H1 (cell line): ENCODE results near the gene RIPOR2. TPM values are rescaled to one million over a fixed set of nuclear protein-coding genes. Genes with fewer than 3 reads are reported as not detected.

Source experiments
- CTCF ChIA-PET: fragments of 300-600 bp; sonication (Branson Sonifier 250); formaldehyde crosslinking; loops from one replicate; lab custom pipeline; 2021; ENCODE audit not compliant: partially characterized antibody; lab: Charles Lee
- POLR2A ChIA-PET: fragments of 300-600 bp; sonication (Branson Sonifier 250); formaldehyde crosslinking; loops from one replicate; lab custom pipeline; 2021; ENCODE audit warnings: inconsistent platforms; ENCODE audit not compliant: partially characterized antibody; lab: Charles Lee
- DNase-seq, 2 experiments: peaks; one replicate each; pipeline versions ENCODE4 v3.0.0 to v3.0.0-alpha.2; 2010 to 2022; ENCODE audit warnings: low spot score in 2 of 2, low read depth in 1 of 2, mixed read lengths in 1 of 2
- FAIRE-seq: peaks from 2 replicates; lab custom pipeline; 2011; peaks lifted over from hg19 to GRCh38; lab: Jason Lieb, UNC
- H2AFZ ChIP-seq: 2 replicates; pipeline ENCODE4 v1.8.1; 2012; ENCODE audit warnings: low read length, inconsistent platforms
- H2AK5ac ChIP-seq: 2 replicates; pipeline ENCODE4 v1.6.1; 2013; ENCODE audit warnings: low read depth, low read length
- H2BK120ac ChIP-seq: replicated peaks from 2 replicates; pipeline ENCODE3; 2013; ENCODE audit warnings: low read depth, low read length, inconsistent platforms
- H2BK12ac ChIP-seq: 2 replicates; pipeline ENCODE4 v1.6.1; 2013; ENCODE audit warnings: low read depth, low read length
- H2BK15ac ChIP-seq: 2 replicates; pipeline ENCODE4 v1.6.1; 2013; ENCODE audit warnings: low read length
- H2BK20ac ChIP-seq: 2 replicates; pipeline ENCODE4 v1.6.1; 2013; ENCODE audit warnings: low read length
- H2BK5ac ChIP-seq: 2 replicates; pipeline ENCODE4 v1.6.1; 2013; ENCODE audit warnings: low read depth, low read length
- H3K14ac ChIP-seq: 2 replicates; pipeline ENCODE4 v1.6.1; 2013; ENCODE audit warnings: inconsistent platforms; ENCODE audit not compliant: insufficient read length
- H3K18ac ChIP-seq: 2 replicates; pipeline ENCODE4 v1.6.1; 2013; ENCODE audit warnings: low read length; ENCODE audit errors: extremely low read depth
- H3K23ac ChIP-seq: 2 replicates; pipeline ENCODE4 v1.6.1; 2013; ENCODE audit warnings: inconsistent platforms; ENCODE audit not compliant: insufficient read length
- H3K23me2 ChIP-seq: 2 replicates; pipeline ENCODE4 v1.6.1; 2013; ENCODE audit warnings: low read depth, low read length
- H3K27ac ChIP-seq: 2 replicates; pipeline ENCODE4 v1.6.1; 2011; ENCODE audit warnings: low read depth, low read length, inconsistent platforms
- H3K27me3 ChIP-seq, 4 experiments: replicated peaks in 1 of 4; 1 replicate in 1 of 4; 2 replicates in 3 of 4; pipeline versions ENCODE4 v1.6.1 to v1.8.1; 2011 to 2013; ENCODE audit warnings: low read length in 3 of 4, mild to moderate bottlenecking in 3 of 4, inconsistent platforms in 2 of 4, mixed read lengths in 2 of 4, moderate library complexity in 1 of 4; ENCODE audit not compliant: control insufficient read depth in 3 of 4, insufficient read depth in 3 of 4; ENCODE audit errors: extremely low read depth in 1 of 4
- H3K36me3 ChIP-seq, 4 experiments: 2 replicates each; pipeline versions ENCODE4 v1.6.1 to v1.8.1; 2011 to 2013; ENCODE audit warnings: mild to moderate bottlenecking in 4 of 4, low read length in 3 of 4, moderate library complexity in 2 of 4, control low read depth in 1 of 4, inconsistent platforms in 1 of 4; ENCODE audit not compliant: insufficient read depth in 4 of 4, control insufficient read depth in 2 of 4
- H3K4ac ChIP-seq: replicated peaks from 2 replicates; pipeline ENCODE3; 2013; ENCODE audit warnings: low read length, low read depth, mixed read lengths, inconsistent platforms; ENCODE audit not compliant: insufficient read length
- H3K4me1 ChIP-seq, 4 experiments: replicated peaks in 1 of 4; 1 replicate in 1 of 4; 2 replicates in 3 of 4; pipeline versions ENCODE4 v1.6.1 to v1.8.1; 2011 to 2013; ENCODE audit warnings: low read length in 3 of 4, inconsistent platforms in 2 of 4, mixed read lengths in 1 of 4; ENCODE audit not compliant: insufficient read depth in 4 of 4, control insufficient read depth in 3 of 4
- H3K4me2 ChIP-seq, 2 experiments: 2 replicates each; pipeline versions ENCODE4 v1.6.1 to v1.8.1; 2011 to 2013; ENCODE audit warnings: low read depth in 2 of 2, low read length in 2 of 2, control low read depth in 1 of 2, inconsistent platforms in 1 of 2, mild to moderate bottlenecking in 1 of 2; ENCODE audit not compliant: insufficient read depth in 1 of 2
- H3K4me3 ChIP-seq, 4 experiments: fragments of 200-600, 300-600 bp in 1 of 4; sonication (generic), shearing (Covaris generic), sonication (Bioruptor Twin) in 1 of 4; 2 replicates each; pipeline versions ENCODE4 v1.5.1 to v1.8.1; 2011 to 2016; ENCODE audit warnings: low read length in 4 of 4, low read depth in 3 of 4, control low read depth in 2 of 4, inconsistent platforms in 2 of 4, mild to moderate bottlenecking in 2 of 4, mixed read lengths in 1 of 4, moderate library complexity in 1 of 4; ENCODE audit not compliant: insufficient read depth in 2 of 4; ENCODE audit errors: extremely low read depth in 1 of 4
- H3K56ac ChIP-seq: replicated peaks from 2 replicates; pipeline ENCODE3; 2013; ENCODE audit warnings: low read depth, mild to moderate bottlenecking, mixed read lengths, low read length, inconsistent platforms; ENCODE audit not compliant: insufficient read length
- H3K79me1 ChIP-seq: 2 replicates; pipeline ENCODE4 v1.6.1; 2013; ENCODE audit warnings: low read depth, low read length, control low read depth
- H3K79me2 ChIP-seq, 2 experiments: 2 replicates each; pipeline versions ENCODE4 v1.6.1 to v1.8.1; 2012 to 2013; ENCODE audit warnings: low read length in 2 of 2, mild to moderate bottlenecking in 2 of 2, inconsistent platforms in 1 of 2; ENCODE audit not compliant: insufficient read depth in 2 of 2, control insufficient read depth in 1 of 2
- H3K9ac ChIP-seq, 4 experiments: replicated peaks in 1 of 4; 1 replicate in 1 of 4; 2 replicates in 3 of 4; pipeline versions ENCODE4 v1.6.1 to v1.8.1; 2011 to 2013; ENCODE audit warnings: low read depth in 3 of 4, low read length in 3 of 4, control low read depth in 2 of 4, mild to moderate bottlenecking in 2 of 4, moderate library complexity in 2 of 4, inconsistent platforms in 1 of 4; ENCODE audit errors: extremely low read depth in 1 of 4
- H3K9me3 ChIP-seq, 2 experiments: 2 replicates each; pipeline versions ENCODE4 v1.6.1 to v1.8.1; 2012 to 2013; ENCODE audit warnings: mild to moderate bottlenecking in 2 of 2, moderate library complexity in 2 of 2, control low read depth in 1 of 2, inconsistent platforms in 1 of 2, low read depth in 1 of 2, low read length in 1 of 2, mixed read lengths in 1 of 2; ENCODE audit not compliant: insufficient read depth in 2 of 2
- H4K20me1 ChIP-seq, 2 experiments: replicated peaks in 1 of 2; 2 replicates each; pipeline versions ENCODE3 to v1.8.1; 2011 to 2013; ENCODE audit warnings: inconsistent platforms in 2 of 2, low read length in 2 of 2, mild to moderate bottlenecking in 1 of 2; ENCODE audit not compliant: insufficient read depth in 2 of 2, control insufficient read depth in 1 of 2
- H4K5ac ChIP-seq: 2 replicates; pipeline ENCODE4 v1.6.1; 2013; ENCODE audit warnings: low read length, low read depth, mixed read lengths, inconsistent platforms; ENCODE audit not compliant: insufficient read length
- H4K8ac ChIP-seq: 2 replicates; pipeline ENCODE4 v1.8.0; 2013; ENCODE audit warnings: mild to moderate bottlenecking, moderate library complexity, low read length, inconsistent platforms; ENCODE audit not compliant: insufficient read depth; ENCODE audit errors: extremely low read depth
- H4K91ac ChIP-seq: replicated peaks from 2 replicates; pipeline ENCODE3; 2013; ENCODE audit warnings: low read length, mixed read lengths, inconsistent platforms; ENCODE audit not compliant: insufficient read length
- BACH1 ChIP-seq: IDR thresholded peaks from 2 replicates; pipeline ENCODE4 v1.6.1; 2012; ENCODE audit warnings: low read length, improper control_type of control experiment
- CREB1 ChIP-seq: IDR thresholded peaks from 2 replicates; pipeline ENCODE4 v1.6.1; 2012; ENCODE audit warnings: inconsistent platforms
- GTF2F1 ChIP-seq: IDR thresholded peaks from 2 replicates; pipeline ENCODE4 v1.6.1; 2012; ENCODE audit warnings: low read depth, low read length, improper control_type of control experiment, borderline replicate concordance
- KDM1A ChIP-seq: fragments of 200-600, 300-600 bp; sonication (generic); IDR thresholded peaks from 2 replicates; pipeline ENCODE4 v1.7.1; 2016; ENCODE audit warnings: mild to moderate bottlenecking, low read length, borderline replicate concordance
- POU5F1 ChIP-seq: IDR thresholded peaks from 2 replicates; pipeline ENCODE4 v1.6.1; 2011; ENCODE audit warnings: low read depth, mild to moderate bottlenecking, low read length, moderate library complexity
- RAD21 ChIP-seq, 2 experiments: IDR thresholded peaks in 1 of 2; conservative IDR thresholded peaks in 1 of 2; 2 replicates each; pipeline ENCODE4 v1.6.1; 2011; ENCODE audit warnings: low read depth in 2 of 2, low read length in 2 of 2, improper control_type of control experiment in 1 of 2, inconsistent platforms in 1 of 2, mild to moderate bottlenecking in 1 of 2, moderate library complexity in 1 of 2
- RBBP5 ChIP-seq: IDR thresholded peaks from 2 replicates; pipeline ENCODE4 v1.7.1; 2012; ENCODE audit warnings: low read depth, mild to moderate bottlenecking, inconsistent platforms, low read length, moderate library complexity, borderline replicate concordance
- SIN3A ChIP-seq, 2 experiments: IDR thresholded peaks in 1 of 2; conservative IDR thresholded peaks in 1 of 2; 2 replicates each; pipeline ENCODE4 v1.6.1; 2011 to 2012; ENCODE audit warnings: low read length in 2 of 2, improper control_type of control experiment in 1 of 2, low read depth in 1 of 2, mild to moderate bottlenecking in 1 of 2
- SIRT6 ChIP-seq: IDR thresholded peaks from one replicate; pipeline ENCODE4 v1.7.1; 2012; ENCODE audit warnings: low read length, inconsistent platforms
- ZNF274 ChIP-seq: IDR thresholded peaks from 2 replicates; pipeline ENCODE4 v1.7.0; 2012; ENCODE audit warnings: low read length, borderline replicate concordance; ENCODE audit errors: extremely low read depth
- WGBS, 2 experiments: shearing (Covaris generic) in 1 of 2; methylation state at CpG; one replicate each; pipeline versions ENCODE4 v1.1.6 to v1.1.7; 2013 to 2015; ENCODE audit warnings: low lambda C conversion rate in 2 of 2, mixed read lengths in 2 of 2, inconsistent platforms in 1 of 2, low coverage in 1 of 2, missing lambda C conversion rate in 1 of 2; ENCODE audit not compliant: insufficient replicate concordance in 2 of 2, insufficient coverage in 1 of 2, insufficient read length in 1 of 2; ENCODE audit errors: extremely low coverage in 1 of 2, missing lambda C conversion rate in 1 of 2; 5-methylcytosine and 5-hydroxymethylcytosine counted together
- polyA plus RNA-seq, 7 experiments: library from polyadenylated mRNA; depleted of rRNA in 3 of 7; stranded (reverse) in 5 of 7; unstranded in 2 of 7; fragments of >200 nt in 5 of 7; fragments of 200-250 nt in 2 of 7; gene quantifications; 1 replicate in 5 of 7; 2 replicates in 1 of 7; 4 replicates in 1 of 7; pipeline versions ENCODE4 v1.2.1 to v1.2.3, GENCODE V29; 2011 to 2013; ENCODE audit warnings: missing spikeins in 2 of 7, mixed read lengths in 2 of 7
- total RNA-seq: library from RNA; stranded (reverse); fragmentation: NEBNext Ultra II Directional; extraction: Animal tissue kit (Norgen Biotek cat#: 25700); gene quantifications from 2 replicates; pipeline ENCODE4 v1.2.1, GENCODE V29; 2021
- TF ChIP-seq, protein P1 (sequence below): IDR thresholded peaks from 2 replicates; pipeline ENCODE4 v1.6.1; 2012; ENCODE audit warnings: inconsistent platforms
- TF ChIP-seq, protein P2 (sequence below): IDR thresholded peaks from 2 replicates; pipeline ENCODE4 v1.6.1; 2011; ENCODE audit warnings: low read depth, mild to moderate bottlenecking, low read length; ENCODE audit not compliant: insufficient read depth

Gene RIPOR2
- total and polyA plus RNA-seq, 2 of the 8 experiments (the other 6 are each of a cell fraction or from before 2014, with no cell fraction given): 16.7 to 45.6 TPM

DNA sequence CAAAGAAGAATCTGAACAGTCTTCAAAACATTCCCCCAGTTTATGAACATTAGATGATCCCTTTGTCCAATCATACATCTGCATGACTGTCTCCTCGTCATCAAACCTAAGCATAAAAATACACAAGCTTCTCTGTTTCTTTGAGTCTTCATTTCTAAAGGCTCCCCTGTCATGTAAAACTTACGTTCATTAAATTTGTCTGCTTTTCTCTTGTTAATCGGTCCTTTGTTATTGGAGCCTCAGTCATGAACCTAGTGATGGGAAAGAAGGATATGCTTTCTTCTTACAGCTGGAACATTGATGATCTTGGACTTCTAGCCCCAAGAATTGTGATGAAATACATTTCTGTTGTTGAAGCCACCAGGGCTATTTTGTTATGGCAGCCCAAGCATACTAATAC lies 18.0 kb upstream of the RIPOR2 start:
- no peak overlapping the region for H4K8ac ChIP-seq
- no peak overlapping the region for H3K4me3 ChIP-seq
- no peaks in the 10 kb centered on the region for H4K20me1 ChIP-seq
- no peak overlapping the region for H2AFZ ChIP-seq
- no peak overlapping the region for H3K9ac ChIP-seq
- no peak overlapping the region for H3K23ac ChIP-seq
- H4K91ac ChIP-seq: no peak overlapping the region
- no peak overlapping the region for H3K14ac ChIP-seq
- peak overlapping the region; percentile 73 for H2BK120ac ChIP-seq
- H3K27ac ChIP-seq: no peak overlapping the region
- H3K56ac ChIP-seq: no peak overlapping the region
- no peaks in the 10 kb centered on the region for H3K9me3 ChIP-seq
- no peak overlapping the region for H2BK12ac ChIP-seq
- no peak overlapping the region for H2BK5ac ChIP-seq
- ChIA-PET POLR2A (interaction anchor here (1.2 to 1.5 kb wide), 3 partner anchors 15 to 26 kb away, joined by 3 to 5 read pairs (median 3); no protein-coding TSS in a partner anchor), CTCF (interaction anchor here (0.6 to 1.3 kb wide), 6 partner anchors 9 to 98 kb away, joined by 3 to 4 read pairs (median 3); no protein-coding TSS in a partner anchor)
- H2BK20ac ChIP-seq: no peak overlapping the region
- no peak overlapping the region for H3K4ac ChIP-seq
- no peak overlapping the region for H4K5ac ChIP-seq
- no peak overlapping the region for H2AK5ac ChIP-seq
- WGBS, 2 experiments: 75% methylated on average over 3 of the region's 3 CpGs; no CpG with 5 or more reads in 1 of the 2 experiments
- no peaks in the 10 kb centered on the region for H3K23me2 ChIP-seq
- FAIRE-seq (no peak), DNase-seq (no peak)
- H3K79me1 ChIP-seq: no peaks in the 10 kb centered on the region
- no peaks in the 10 kb centered on the region for H3K4me1 ChIP-seq
- H3K4me2 ChIP-seq: no peak overlapping the region
- H3K27me3 ChIP-seq: no peaks in the 10 kb centered on the region
- no peaks in the 10 kb centered on the region for H3K79me2 ChIP-seq
- H3K36me3 ChIP-seq: no peaks in the 10 kb centered on the region
- H3K18ac ChIP-seq: no peak overlapping the region
- H2BK15ac ChIP-seq: no peak overlapping the region
- TF ChIP-seq GTF2F1 (no peak), CREB1 (no peak), BACH1 (no peak), POU5F1 (no peak), SIN3A (conservative IDR thresholded peaks at IDR 0.05 in 1 of 2, IDR thresholded peaks at IDR 0.05 in 1 of 2; ENCODE audit: low read depth in 1 of 2, low read length in 2 of 2) (no peak), KDM1A (no peak), RBBP5 (no peak), ZNF274 (no peak), SIRT6 (no peak), RAD21 (IDR thresholded peaks at IDR 0.05 in 1 of 2, conservative IDR thresholded peaks at IDR 0.05 in 1 of 2; ENCODE audit: low read depth in 2 of 2, low read length in 2 of 2) (no peak)
- TF ChIP-seq, protein P1, sequence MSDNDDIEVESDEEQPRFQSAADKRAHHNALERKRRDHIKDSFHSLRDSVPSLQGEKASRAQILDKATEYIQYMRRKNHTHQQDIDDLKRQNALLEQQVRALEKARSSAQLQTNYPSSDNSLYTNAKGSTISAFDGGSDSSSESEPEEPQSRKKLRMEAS: no peak
- TF ChIP-seq, protein P2, sequence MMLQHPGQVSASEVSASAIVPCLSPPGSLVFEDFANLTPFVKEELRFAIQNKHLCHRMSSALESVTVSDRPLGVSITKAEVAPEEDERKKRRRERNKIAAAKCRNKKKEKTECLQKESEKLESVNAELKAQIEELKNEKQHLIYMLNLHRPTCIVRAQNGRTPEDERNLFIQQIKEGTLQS: no peak
